HCT116 (cell line): ENCODE results near the gene RBM20. TPM values are rescaled to one million over a fixed set of nuclear protein-coding genes. Genes with fewer than 3 reads are reported as not detected.

Source experiments
- ATAC-seq: fragments of 200-7000 bp; cut with Tn5 transposase; 2 replicates; pipeline ENCODE4 v1.9.1; 2020; ENCODE audit warnings: mild to moderate bottlenecking, moderate library complexity
- BruUV-seq: library from RNA; stranded (reverse); fragments of 400-500 nt; replicated peaks from 2 replicates; lab custom pipeline; 2021; lab: Mats Ljungman, UMichigan
- CTCF ChIA-PET: fragments of 300-600 bp; sonication (Branson Sonifier 250); formaldehyde crosslinking; loops from one replicate; lab custom pipeline; 2021; ENCODE audit warnings: antibody characterized with exemption; lab: Charles Lee
- POLR2A ChIA-PET: fragments of 300-600, 350-600 bp; sonication (Branson Sonifier 250); formaldehyde crosslinking; loops from one replicate; lab custom pipeline; 2021; ENCODE audit warnings: antibody characterized with exemption; lab: Charles Lee
- RAD21 ChIA-PET, 2 experiments: fragments of 300-600 bp; sonication (Branson Sonifier 250); formaldehyde crosslinking; loops; one replicate each; lab custom pipeline; 2023; ENCODE audit warnings: low total read pairs in 2 of 2; ENCODE audit not compliant: uncharacterized antibody in 2 of 2, unreplicated experiment in 2 of 2, low non-redundant PET in 1 of 2; lab: Charles Lee
- DNase-seq: peaks from one replicate; pipeline ENCODE4 v3.0.0-alpha.2; 2010; ENCODE audit warnings: low read depth, low spot score
- H2AFZ ChIP-seq: fragments of 200-600 bp; shearing (Covaris generic), sonication (generic); 2 replicates; pipeline ENCODE4 v1.6.1; 2017; ENCODE audit warnings: low read depth, mixed run types, mixed read lengths, antibody characterized with exemption, low read length; ENCODE audit not compliant: poor library complexity, severe bottlenecking
- H3K27ac ChIP-seq: 2 replicates; pipeline ENCODE4 v1.5.1; 2012; ENCODE audit warnings: low read depth, low read length
- H3K27me3 ChIP-seq: fragments of 200-600 bp; sonication (generic); 2 replicates; pipeline ENCODE4 v1.6.1; 2016; ENCODE audit warnings: mixed run types, low read length, mixed read lengths; ENCODE audit not compliant: insufficient read depth
- H3K36me3 ChIP-seq, 2 experiments: fragments of 200-500 bp in 1 of 2; fragments of 200-600 bp in 1 of 2; sonication (Bioruptor generic) in 1 of 2; sonication (generic) in 1 of 2; 2 replicates each; pipeline versions ENCODE4 v1.5.1 to v1.6.1; 2014 to 2016; ENCODE audit warnings: low read length in 2 of 2, inconsistent platforms in 1 of 2, mixed read lengths in 1 of 2, mixed run types in 1 of 2; ENCODE audit not compliant: insufficient read depth in 2 of 2, control insufficient read depth in 1 of 2
- H3K4me1 ChIP-seq, 2 experiments: fragments of 200-600 bp in 1 of 2; sonication (generic) in 1 of 2; 2 replicates each; pipeline versions ENCODE4 v1.5.1 to v1.6.1; 2012 to 2017; ENCODE audit warnings: low read length in 2 of 2, inconsistent platforms in 1 of 2, mild to moderate bottlenecking in 1 of 2, mixed read lengths in 1 of 2, mixed run types in 1 of 2, moderate library complexity in 1 of 2; ENCODE audit not compliant: insufficient read depth in 2 of 2, control insufficient read depth in 1 of 2
- H3K4me2 ChIP-seq: fragments of 200-600 bp; sonication (generic); 2 replicates; pipeline ENCODE4 v1.6.1; 2017; ENCODE audit warnings: mixed run types, low read length, mixed read lengths
- H3K4me3 ChIP-seq, 2 experiments: fragments of 200-600 bp in 1 of 2; sonication (generic) in 1 of 2; replicated peaks in 1 of 2; 2 replicates each; pipeline ENCODE4 v1.5.1; 2011 to 2016; ENCODE audit warnings: low read length in 2 of 2, control low read depth in 1 of 2, low read depth in 1 of 2, mild to moderate bottlenecking in 1 of 2, mixed read lengths in 1 of 2, mixed run types in 1 of 2
- H3K79me2 ChIP-seq: fragments of 200-600 bp; sonication (generic); 2 replicates; pipeline ENCODE4 v1.6.1; 2017; ENCODE audit warnings: mild to moderate bottlenecking, mixed run types, low read length, moderate library complexity, mixed read lengths; ENCODE audit not compliant: insufficient read depth
- H3K9ac ChIP-seq: fragments of 200-600 bp; sonication (generic); 2 replicates; pipeline ENCODE4 v1.6.1; 2016; ENCODE audit warnings: low read length, mixed read lengths
- H3K9me2 ChIP-seq: fragments of 200-600 bp; sonication (generic), shearing (Covaris generic); 2 replicates; pipeline ENCODE4 v1.6.1; 2017; ENCODE audit warnings: mixed run types, mild to moderate bottlenecking, moderate library complexity; ENCODE audit not compliant: insufficient read depth
- H3K9me3 ChIP-seq, 2 experiments: fragments of 200-500 bp in 1 of 2; fragments of 200-600 bp in 1 of 2; sonication (Bioruptor generic) in 1 of 2; sonication (generic) in 1 of 2; 2 replicates each; pipeline ENCODE4 v1.6.1; 2014 to 2017; ENCODE audit warnings: low read length in 2 of 2, mixed read lengths in 2 of 2, inconsistent platforms in 1 of 2, low read depth in 1 of 2, mild to moderate bottlenecking in 1 of 2, mixed run types in 1 of 2, moderate library complexity in 1 of 2; ENCODE audit not compliant: control insufficient read depth in 1 of 2, insufficient read depth in 1 of 2
- H4K20me1 ChIP-seq: fragments of 200-600 bp; sonication (generic), shearing (Covaris generic); 2 replicates; pipeline ENCODE4 v1.6.1; 2017; ENCODE audit warnings: mixed run types, mild to moderate bottlenecking, moderate library complexity; ENCODE audit not compliant: insufficient read depth
- CBX3 ChIP-seq: IDR thresholded peaks from 2 replicates; pipeline ENCODE4 v1.6.1; 2012; ENCODE audit warnings: low read depth
- CEBPB ChIP-seq: IDR thresholded peaks from 2 replicates; pipeline ENCODE4 v1.6.1; 2012; ENCODE audit warnings: low read depth
- EGR1 ChIP-seq: IDR thresholded peaks from 2 replicates; pipeline ENCODE4 v1.6.1; 2012; ENCODE audit warnings: low read depth
- ELF1 ChIP-seq: IDR thresholded peaks from 2 replicates; pipeline ENCODE4 v1.6.1; 2012; ENCODE audit warnings: low read depth, borderline replicate concordance
- EZH2 ChIP-seq: fragments of 200-600 bp; sonication (generic); IDR thresholded peaks from 2 replicates; pipeline ENCODE4 v1.6.1; 2017; ENCODE audit warnings: antibody characterized with exemption, mixed run types
- FOSL1 ChIP-seq: IDR thresholded peaks from 2 replicates; pipeline ENCODE4 v1.6.1; 2012; ENCODE audit warnings: low read depth
- POLR2A ChIP-seq: IDR thresholded peaks from 2 replicates; pipeline ENCODE4 v1.7.0; 2011; ENCODE audit warnings: borderline replicate concordance; ENCODE audit not compliant: insufficient read depth, insufficient read length; ENCODE audit errors: extremely low read depth
- POLR2AphosphoS5 ChIP-seq: IDR thresholded peaks from 2 replicates; pipeline ENCODE4 v1.6.1; 2011; ENCODE audit warnings: mild to moderate bottlenecking, low read depth, low read length, moderate library complexity
- RAD21 ChIP-seq: IDR thresholded peaks from 2 replicates; pipeline ENCODE4 v1.6.1; 2012; ENCODE audit warnings: low read depth, mild to moderate bottlenecking
- SIN3A ChIP-seq: IDR thresholded peaks from 2 replicates; pipeline ENCODE4 v1.6.1; 2012; ENCODE audit warnings: low read depth
- SP1 ChIP-seq: IDR thresholded peaks from 2 replicates; pipeline ENCODE4 v1.6.1; 2012; ENCODE audit warnings: low read depth
- TCF7L2 ChIP-seq: IDR thresholded peaks from 2 replicates; pipeline ENCODE4 v1.7.0; 2011; ENCODE audit warnings: borderline replicate concordance, inconsistent platforms; ENCODE audit not compliant: insufficient read depth, insufficient read length; ENCODE audit errors: extremely low read depth
- YY1 ChIP-seq: IDR thresholded peaks from 2 replicates; pipeline ENCODE4 v1.6.1; 2011; ENCODE audit warnings: low read length, low read depth, moderate library complexity, mild to moderate bottlenecking; ENCODE audit not compliant: insufficient replicate concordance; ENCODE audit errors: extremely low read depth
- ZFX ChIP-seq: fragments of 450-650 bp; IDR thresholded peaks from 2 replicates; pipeline ENCODE4 v1.6.1; 2017
- intact Hi-C: fragments of 100-400 bp; cut with micrococcal nuclease; formaldehyde crosslinking; loops from 2 replicates; pipeline ENCODE4 v1.10.0; 2022
- total RNA-seq: library from RNA; stranded (reverse); gene quantifications from one replicate; pipeline ENCODE4 v1.2.1, GENCODE V29; 2021; ENCODE audit not compliant: unreplicated experiment
- TF ChIP-seq, protein P1 (sequence below), 3 experiments: fragments of 200-600 bp in 1 of 3; sonication (generic) in 1 of 3; IDR thresholded peaks in 2 of 3; conservative IDR thresholded peaks in 1 of 3; 2 replicates each; pipeline ENCODE4 v1.5.1; 2012 to 2017; ENCODE audit warnings: low read depth in 2 of 3, low read length in 2 of 3, antibody characterized with exemption in 1 of 3, borderline replicate concordance in 1 of 3, control low read depth in 1 of 3, mild to moderate bottlenecking in 1 of 3, mixed read lengths in 1 of 3, mixed run types in 1 of 3, moderate library complexity in 1 of 3; ENCODE audit not compliant: insufficient read depth in 1 of 3
- TF ChIP-seq, protein P2 (sequence below): IDR thresholded peaks from 2 replicates; pipeline ENCODE4 v1.6.1; 2011; ENCODE audit warnings: mild to moderate bottlenecking, low read length, moderate library complexity; ENCODE audit not compliant: insufficient replicate concordance; ENCODE audit errors: extremely low read depth
- TF ChIP-seq, protein P3 (sequence below): IDR thresholded peaks from 2 replicates; pipeline ENCODE4 v1.6.1; 2012
- TF ChIP-seq, protein P4 (sequence below): IDR thresholded peaks from 2 replicates; pipeline ENCODE4 v1.6.1; 2012; ENCODE audit warnings: low read depth

RBM20 gene
- total RNA-seq, 1 experiment from 2014 or later: 2.0 TPM

DNA sequence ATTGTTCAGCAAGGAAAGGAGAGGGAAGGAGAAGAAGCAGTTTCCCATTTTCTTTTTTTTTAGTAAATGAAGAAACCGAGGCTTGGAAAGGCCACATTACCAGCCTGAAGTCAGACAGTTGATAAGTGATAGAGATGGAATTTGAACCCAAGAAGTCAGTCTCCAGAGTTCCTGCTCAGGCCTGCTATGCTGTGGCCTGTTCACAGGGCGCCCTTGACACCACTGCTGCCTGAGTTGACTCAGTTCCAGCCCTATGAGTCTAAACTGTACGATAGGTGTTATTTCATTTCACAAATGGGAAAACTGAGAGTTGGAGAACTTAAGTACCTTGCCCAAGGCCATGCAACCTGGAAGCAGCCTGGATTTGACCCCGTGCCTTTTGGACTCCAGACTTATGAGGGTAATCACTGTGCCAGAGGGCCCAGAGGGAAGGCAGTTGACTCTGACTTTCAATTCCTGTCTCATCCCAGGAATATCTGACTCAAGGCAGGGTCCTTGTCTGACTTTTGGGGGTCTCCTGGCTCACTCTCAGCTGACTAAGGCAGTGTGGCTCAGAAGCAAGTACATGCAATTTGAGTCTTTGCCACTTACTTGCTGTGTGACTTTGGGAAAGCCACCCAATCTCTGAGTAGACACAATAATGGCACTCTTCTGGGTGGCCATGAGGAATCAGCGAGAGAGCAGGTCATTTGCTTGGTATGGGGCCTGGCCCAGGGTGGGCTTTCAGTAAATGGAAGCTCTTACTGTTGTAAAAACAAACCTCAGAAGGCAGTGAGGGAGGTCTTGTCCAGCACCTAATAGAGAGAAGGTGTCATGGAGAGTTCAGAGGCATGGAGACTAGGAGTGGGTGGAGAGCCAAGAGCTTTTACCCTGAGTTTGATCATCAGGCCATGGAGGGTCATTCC is 17.9 kb upstream of the RBM20 start:
- Histone ChIP-seq H3K4me2 (no peak overlapping the region), H2AFZ (no peak overlapping the region), H3K27me3 (no peaks in the 10 kb centered on the region), H3K9me3 (no peaks in the 10 kb centered on the region)
- TF ChIP-seq CEBPB (no peak), SP1 (no peak), SIN3A (no peak), EGR1 (no peak), YY1 (no peak), CBX3 (no peak), ZFX (no peak), TCF7L2 (no peak), RAD21 (no peak), POLR2AphosphoS5 (no peak), EZH2 (no peak), ELF1 (no peak), FOSL1 (no peak), POLR2A (no peak)
- TF ChIP-seq, protein P1, sequence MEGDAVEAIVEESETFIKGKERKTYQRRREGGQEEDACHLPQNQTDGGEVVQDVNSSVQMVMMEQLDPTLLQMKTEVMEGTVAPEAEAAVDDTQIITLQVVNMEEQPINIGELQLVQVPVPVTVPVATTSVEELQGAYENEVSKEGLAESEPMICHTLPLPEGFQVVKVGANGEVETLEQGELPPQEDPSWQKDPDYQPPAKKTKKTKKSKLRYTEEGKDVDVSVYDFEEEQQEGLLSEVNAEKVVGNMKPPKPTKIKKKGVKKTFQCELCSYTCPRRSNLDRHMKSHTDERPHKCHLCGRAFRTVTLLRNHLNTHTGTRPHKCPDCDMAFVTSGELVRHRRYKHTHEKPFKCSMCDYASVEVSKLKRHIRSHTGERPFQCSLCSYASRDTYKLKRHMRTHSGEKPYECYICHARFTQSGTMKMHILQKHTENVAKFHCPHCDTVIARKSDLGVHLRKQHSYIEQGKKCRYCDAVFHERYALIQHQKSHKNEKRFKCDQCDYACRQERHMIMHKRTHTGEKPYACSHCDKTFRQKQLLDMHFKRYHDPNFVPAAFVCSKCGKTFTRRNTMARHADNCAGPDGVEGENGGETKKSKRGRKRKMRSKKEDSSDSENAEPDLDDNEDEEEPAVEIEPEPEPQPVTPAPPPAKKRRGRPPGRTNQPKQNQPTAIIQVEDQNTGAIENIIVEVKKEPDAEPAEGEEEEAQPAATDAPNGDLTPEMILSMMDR (IDR thresholded peaks at IDR 0.05 in 2 of 3, conservative IDR thresholded peaks at IDR 0.05 in 1 of 3; ENCODE audit: borderline replicate concordance in 1 of 3, insufficient read depth in 1 of 3, low read depth in 2 of 3, low read length in 2 of 3): no peak
- TF ChIP-seq, protein P2, sequence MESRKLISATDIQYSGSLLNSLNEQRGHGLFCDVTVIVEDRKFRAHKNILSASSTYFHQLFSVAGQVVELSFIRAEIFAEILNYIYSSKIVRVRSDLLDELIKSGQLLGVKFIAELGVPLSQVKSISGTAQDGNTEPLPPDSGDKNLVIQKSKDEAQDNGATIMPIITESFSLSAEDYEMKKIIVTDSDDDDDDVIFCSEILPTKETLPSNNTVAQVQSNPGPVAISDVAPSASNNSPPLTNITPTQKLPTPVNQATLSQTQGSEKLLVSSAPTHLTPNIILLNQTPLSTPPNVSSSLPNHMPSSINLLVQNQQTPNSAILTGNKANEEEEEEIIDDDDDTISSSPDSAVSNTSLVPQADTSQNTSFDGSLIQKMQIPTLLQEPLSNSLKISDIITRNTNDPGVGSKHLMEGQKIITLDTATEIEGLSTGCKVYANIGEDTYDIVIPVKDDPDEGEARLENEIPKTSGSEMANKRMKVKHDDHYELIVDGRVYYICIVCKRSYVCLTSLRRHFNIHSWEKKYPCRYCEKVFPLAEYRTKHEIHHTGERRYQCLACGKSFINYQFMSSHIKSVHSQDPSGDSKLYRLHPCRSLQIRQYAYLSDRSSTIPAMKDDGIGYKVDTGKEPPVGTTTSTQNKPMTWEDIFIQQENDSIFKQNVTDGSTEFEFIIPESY: no peak
- TF ChIP-seq, protein P3, sequence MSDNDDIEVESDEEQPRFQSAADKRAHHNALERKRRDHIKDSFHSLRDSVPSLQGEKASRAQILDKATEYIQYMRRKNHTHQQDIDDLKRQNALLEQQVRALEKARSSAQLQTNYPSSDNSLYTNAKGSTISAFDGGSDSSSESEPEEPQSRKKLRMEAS: no peak
- TF ChIP-seq, protein P4, sequence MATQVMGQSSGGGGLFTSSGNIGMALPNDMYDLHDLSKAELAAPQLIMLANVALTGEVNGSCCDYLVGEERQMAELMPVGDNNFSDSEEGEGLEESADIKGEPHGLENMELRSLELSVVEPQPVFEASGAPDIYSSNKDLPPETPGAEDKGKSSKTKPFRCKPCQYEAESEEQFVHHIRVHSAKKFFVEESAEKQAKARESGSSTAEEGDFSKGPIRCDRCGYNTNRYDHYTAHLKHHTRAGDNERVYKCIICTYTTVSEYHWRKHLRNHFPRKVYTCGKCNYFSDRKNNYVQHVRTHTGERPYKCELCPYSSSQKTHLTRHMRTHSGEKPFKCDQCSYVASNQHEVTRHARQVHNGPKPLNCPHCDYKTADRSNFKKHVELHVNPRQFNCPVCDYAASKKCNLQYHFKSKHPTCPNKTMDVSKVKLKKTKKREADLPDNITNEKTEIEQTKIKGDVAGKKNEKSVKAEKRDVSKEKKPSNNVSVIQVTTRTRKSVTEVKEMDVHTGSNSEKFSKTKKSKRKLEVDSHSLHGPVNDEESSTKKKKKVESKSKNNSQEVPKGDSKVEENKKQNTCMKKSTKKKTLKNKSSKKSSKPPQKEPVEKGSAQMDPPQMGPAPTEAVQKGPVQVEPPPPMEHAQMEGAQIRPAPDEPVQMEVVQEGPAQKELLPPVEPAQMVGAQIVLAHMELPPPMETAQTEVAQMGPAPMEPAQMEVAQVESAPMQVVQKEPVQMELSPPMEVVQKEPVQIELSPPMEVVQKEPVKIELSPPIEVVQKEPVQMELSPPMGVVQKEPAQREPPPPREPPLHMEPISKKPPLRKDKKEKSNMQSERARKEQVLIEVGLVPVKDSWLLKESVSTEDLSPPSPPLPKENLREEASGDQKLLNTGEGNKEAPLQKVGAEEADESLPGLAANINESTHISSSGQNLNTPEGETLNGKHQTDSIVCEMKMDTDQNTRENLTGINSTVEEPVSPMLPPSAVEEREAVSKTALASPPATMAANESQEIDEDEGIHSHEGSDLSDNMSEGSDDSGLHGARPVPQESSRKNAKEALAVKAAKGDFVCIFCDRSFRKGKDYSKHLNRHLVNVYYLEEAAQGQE: no peak
- TF ChIP-seq, all 23 proteins: peak for 0
- no peaks in the 10 kb centered on the region for H3K36me3 ChIP-seq
- ChIA-PET RAD21 (no interaction called here), CTCF (no interaction called here), POLR2A (no interaction called here)
- no peaks in the 10 kb centered on the region for H4K20me1 ChIP-seq
- no peaks in the 10 kb centered on the region for H3K79me2 ChIP-seq
- intact Hi-C loops: no loop called here
- H3K9me2 ChIP-seq: no peaks in the 10 kb centered on the region
- no peak overlapping the region for H3K27ac ChIP-seq
- no peak overlapping the region for H3K4me3 ChIP-seq
- BruUV-seq: no TSS peak
- no peak for ATAC-seq
- H3K9ac ChIP-seq: no peak overlapping the region
- no peak for DNase-seq
- H3K4me1 ChIP-seq: no peaks in the 10 kb centered on the region
